ENCODE measurements around the gene KLF16.

KLF16 gene

GRCh38 chr19:1866693-1867348 lies 3.4 kb upstream of the KLF16 start:
- DNase-seq, result no peak

DNA sequence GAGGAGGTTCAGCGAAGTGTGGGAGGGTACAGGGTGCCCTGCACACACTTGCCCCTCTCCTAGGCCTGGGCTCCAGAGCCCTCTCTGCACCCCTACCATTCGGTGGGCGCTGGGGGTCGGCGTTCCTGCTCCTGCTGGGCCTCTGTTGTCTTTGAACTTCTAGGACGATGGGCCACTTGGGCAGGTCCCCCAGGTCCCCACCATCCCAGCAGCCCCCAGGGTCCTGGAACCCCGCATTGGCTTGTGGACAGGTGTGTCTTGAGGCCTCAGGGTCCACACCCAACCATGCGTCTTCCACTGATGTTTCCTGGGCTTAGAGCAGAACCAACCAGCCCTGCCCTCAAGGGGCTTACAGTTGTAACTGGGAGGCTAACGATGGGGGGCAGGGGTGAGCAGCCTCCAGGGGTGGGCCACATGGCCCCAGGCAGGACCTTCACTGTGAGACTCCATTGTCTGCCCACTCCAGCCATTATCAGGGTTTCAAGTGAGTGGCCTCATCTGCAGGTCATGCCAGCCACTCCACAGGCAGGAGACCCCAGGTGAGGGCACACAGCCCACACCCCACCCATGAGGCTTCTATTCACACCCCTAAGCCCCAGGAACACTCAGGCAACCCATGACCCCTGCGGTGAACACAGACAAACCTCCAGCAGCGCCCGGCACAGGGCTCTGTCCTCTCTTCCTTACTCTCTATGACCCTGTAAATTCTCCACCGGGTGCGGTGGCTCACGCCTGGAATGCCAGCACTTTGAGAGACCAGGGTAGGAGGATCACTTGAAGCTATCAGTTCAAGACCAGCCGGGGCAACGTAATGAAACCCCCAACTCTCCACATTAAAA lies 2.0 kb upstream of the KLF16 start:
- no peak for DNase-seq

DNA sequence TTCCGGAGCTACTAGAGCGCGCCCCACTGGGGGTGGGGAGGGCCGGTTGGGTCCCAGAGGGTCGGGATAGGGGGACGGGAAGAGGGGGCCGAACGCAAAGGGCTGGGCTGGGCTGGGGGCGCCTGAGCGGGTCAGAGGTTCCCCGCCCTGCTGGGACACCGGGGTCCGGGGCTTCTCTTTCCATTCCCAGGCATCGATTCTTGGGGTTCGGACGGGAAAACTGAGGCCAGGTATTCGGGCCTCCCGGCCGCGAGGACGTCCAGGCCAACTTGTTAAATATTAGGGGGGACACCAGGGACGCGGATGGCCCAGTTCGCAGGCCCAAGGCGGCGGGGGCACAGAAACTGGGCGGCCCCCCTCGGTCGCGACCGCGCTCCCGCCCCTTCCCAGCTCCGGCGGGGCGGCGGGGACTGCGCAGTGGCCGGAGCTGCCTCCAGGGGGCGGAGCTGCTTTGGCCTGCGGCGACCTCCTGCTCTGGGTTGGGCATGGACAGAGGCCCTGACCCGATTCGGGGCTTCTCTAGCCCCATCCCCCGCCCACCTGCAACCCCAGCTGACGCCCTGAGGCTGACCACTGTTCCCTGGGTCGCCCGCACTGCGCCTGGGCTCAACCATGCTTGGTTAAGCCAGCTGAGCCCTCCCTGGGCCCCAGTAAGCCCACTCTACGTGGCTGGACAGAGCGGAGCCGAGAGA lies 1.2 kb upstream of the KLF16 start:
- peak; percentile 64 for DNase-seq

GRCh38 chr19:1863638-1864479 lies 480 bp upstream of the KLF16 start:
- DNase-seq, result peak; percentile 93

DNA sequence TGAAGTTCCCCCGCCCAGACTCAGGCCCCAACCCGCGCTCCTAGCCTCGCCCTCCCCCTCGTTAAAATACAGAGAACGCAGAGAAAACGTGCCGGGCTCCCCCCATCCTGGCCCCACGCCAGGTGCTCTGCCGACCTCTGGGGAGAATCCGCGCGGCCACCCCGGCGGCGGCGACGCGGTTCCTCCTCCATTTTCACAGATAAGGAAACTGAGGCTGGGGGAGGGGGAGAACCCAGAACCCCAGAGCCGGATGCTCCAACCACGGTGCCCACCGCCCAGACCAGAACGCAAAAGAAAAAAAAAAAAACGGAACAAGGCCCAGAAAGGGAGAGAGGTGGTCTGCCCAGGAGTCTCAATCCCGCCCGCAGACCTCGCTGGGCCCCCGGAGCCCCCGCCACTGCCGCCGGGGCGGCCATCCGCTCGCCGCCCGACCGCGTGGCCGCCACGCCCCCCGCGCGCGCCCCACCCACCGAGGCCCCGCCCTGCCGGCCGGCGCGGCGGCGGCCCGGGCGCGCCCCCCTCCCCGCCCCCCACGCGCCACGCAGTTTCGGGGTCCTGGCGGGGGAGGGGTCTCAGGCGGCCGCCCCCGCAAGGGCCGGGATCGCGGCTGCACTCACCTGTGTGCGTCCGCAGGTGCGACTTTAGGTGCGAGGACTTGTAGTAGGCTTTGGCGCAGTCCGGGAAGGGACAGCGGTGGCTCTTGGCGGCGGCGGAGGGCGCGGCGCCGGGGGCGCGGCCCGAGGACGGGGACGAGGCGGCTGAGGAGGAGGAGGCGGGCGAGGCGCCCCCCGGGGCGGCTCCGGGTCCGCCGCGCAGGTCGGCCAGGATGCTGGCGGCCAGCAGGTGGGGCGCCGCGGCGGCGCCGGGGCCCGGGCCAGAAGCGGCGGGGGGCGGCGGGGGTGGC lies 703 bp downstream of the KLF16 start:
- DNase-seq, result peak; percentile 66

DNA sequence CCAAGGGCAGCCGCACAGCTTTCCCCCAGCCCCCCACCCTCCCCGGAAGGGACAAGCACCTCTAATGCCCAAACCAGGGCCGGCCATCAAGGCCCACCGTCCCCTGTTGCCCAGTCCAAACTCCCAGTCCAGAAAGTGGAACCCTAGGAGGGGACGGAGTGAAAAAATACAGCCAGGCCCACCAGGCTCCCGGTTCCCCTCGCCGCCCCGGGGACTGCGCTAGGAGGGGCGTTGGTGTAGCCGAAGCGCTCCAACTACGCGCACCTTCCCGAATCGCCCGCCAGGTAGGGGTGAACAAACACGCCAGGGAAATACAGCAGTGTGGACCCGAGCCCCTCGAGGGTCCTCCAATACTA lies 1.3 kb downstream of the KLF16 start:
- DNase-seq, result no peak

- DNase-seq, result no peak
These were observed 1.8 kb downstream of the KLF16 start for GRCh38 chr19:1861599-1862031.

GRCh38 chr19:1860821-1861598 lies 2.4 kb downstream of the KLF16 start:
- no peak for DNase-seq

GRCh38 chr19:1860042-1860775 lies 3.2 kb downstream of the KLF16 start:
- no peak for DNase-seq

GRCh38 chr19:1859331-1859781 lies 4.0 kb downstream of the KLF16 start:
- no peak for DNase-seq

- no peak for DNase-seq
These were observed 4.8 kb downstream of the KLF16 start for GRCh38 chr19:1858412-1859081.

DNA sequence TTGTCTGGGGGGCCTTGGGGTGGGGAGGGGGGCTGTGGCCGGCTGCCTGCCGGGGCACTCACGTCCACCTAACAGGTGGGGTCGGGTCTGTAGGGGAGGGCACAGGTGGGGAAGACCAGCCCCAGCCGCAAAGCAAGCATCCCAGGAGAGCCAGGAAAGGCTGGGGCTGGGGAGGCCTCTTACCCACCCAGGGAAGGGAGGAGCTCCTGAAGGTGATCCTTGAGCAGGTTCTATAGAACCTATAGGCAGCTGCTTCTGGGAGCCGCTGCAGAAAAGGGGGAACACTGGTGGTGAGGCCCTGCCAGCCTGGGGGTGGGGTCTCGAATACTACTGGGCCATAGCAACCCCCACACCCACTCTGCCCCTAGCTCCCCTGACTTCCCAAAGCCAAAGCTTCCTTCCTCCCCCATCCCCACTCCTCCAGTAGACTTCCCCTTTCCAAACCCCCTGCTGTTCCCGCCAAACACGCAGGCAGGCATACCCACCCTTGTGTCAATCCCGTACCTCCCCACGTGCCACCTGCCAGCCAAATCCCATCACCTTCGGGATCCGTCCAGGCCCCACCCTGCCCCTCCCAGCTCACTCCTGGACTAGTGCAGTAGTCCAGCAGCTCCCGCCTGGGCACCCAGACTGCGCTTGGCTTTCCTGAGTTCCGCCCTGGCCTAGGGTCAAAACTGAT lies 5.6 kb downstream of the KLF16 start:
- no peak for DNase-seq

- peak; percentile 52 for DNase-seq
These were observed 6.4 kb downstream of the KLF16 start for GRCh38 chr19:1856698-1857603.

GRCh38 chr19:1856345-1856697 lies 7.1 kb downstream of the KLF16 start:
- no peak for DNase-seq

- DNase-seq, result no peak
These were observed 7.5 kb downstream of the KLF16 start for GRCh38 chr19:1855828-1856255.

DNA sequence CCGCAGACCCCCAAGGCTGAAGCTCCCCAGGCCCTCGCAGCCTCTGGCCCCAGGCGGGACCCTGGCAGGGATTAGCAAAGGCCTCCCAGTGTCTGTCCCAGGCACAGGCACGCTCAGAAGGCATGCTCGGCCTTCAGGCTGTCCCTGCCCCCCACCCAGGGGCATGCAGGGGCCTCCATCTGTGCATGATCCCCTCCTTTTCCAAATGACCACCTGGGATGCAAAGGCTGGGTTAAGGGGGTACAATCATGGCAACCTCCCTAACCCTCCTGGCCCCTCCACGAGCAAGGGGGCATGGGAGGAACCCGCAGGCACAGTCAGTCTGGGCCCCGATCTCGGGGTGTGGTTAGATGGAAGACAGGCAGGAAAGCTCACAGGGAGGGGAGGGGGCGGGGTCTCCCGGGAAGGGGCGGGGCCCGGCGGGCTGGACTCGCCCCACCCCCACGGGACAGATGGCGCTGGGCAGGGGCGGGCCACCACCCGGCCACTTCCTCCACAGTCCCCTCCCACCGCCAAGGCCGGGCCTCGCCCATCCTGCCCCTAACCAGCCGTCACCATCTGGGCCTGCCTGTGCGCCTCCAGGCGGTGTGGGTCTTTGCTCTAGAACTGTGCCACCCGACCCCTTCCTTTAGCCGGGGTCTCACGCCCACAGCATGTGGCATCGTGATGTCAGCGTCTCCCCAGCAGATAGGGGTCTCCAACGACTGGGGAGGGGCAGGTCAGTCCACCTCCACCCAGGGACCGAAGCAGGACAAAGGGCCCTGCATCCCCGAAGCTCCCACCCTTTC lies 8.1 kb downstream of the KLF16 start:
- DNase-seq, result peak; percentile 68

DNA sequence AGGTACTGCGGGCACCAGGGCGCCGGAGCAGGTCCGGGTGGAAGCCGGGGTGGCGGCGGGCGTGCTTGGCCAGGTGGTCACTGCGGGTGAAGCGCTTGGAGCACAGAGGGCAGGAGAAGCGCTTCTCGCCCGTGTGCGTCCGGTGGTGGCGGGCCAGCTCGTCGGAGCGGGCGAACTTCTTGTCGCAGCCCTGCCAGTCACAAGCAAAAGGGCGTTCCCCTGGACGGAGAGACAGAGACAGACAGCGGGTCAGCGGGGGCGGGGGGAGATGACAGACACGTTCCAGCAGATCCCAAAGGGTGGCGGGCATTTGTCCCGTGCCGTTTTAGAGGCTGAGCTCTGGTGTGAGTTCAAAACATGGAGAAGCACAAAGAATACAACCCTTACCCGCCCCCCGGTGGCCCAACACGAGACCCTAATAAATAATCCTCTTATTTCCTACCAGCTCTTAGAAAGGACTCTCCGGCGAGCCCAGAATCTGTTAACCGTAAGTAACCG lies 8.8 kb downstream of the KLF16 start:
- no peak for DNase-seq

Measured in stimulated activated CD4-positive, alpha-beta T cell treated with anti-CD3 and anti-CD28 coated beads, Interleukin-12 subunit alpha, Interleukin-12 subunit beta, amount 100 ng/mL, for 4 hours (primary cell).